GM18505 (cell line): ENCODE data around the gene ZNF501.

Source experiments
- ATAC-seq: cut with Tn5 transposase; IDR thresholded peaks from one replicate; pipeline ENCODE4 v1.9.1; 2021; ENCODE audit not compliant: unreplicated experiment
- POLR2A ChIP-seq: IDR thresholded peaks from 4 replicates; pipeline ENCODE4 v1.6.1; 2011; ENCODE audit warnings: borderline replicate concordance; ENCODE audit not compliant: insufficient read depth, insufficient read length; ENCODE audit errors: extremely low read depth

The ZNF501 gene

GRCh38 chr3:44762170-44762677 lies 32.8 kb downstream of the ZNF501 start:
- ATAC-seq = no peak
- no peak for TF ChIP-seq POLR2A

GRCh38 chr3:44762690-44763089 lies 33.3 kb downstream of the ZNF501 start:
- ATAC-seq = no peak
- no peak for TF ChIP-seq POLR2A

GRCh38 chr3:44764248-44764647 lies 34.8 kb downstream of the ZNF501 start:
- no peak for ATAC-seq
- TF ChIP-seq POLR2A = no peak

GRCh38 chr3:44771424-44772098 lies 42.1 kb downstream of the ZNF501 start:
- ATAC-seq = no peak
- TF ChIP-seq POLR2A = no peak

GRCh38 chr3:44772099-44772442 lies 42.6 kb downstream of the ZNF501 start:
- ATAC-seq = no peak
- no peak for TF ChIP-seq POLR2A

- no peak for ATAC-seq
- TF ChIP-seq POLR2A = no peak
Observed at GRCh38 chr3:44782891-44783290, 53.5 kb downstream of the ZNF501 start.
